DMS114 treated with DMSO at 0.1 percent for 48 hours (cell line): ENCODE measurements around the gene FAM120A.

Experiments
- DNase-seq: peaks from one replicate; lab custom pipeline; 2025; ENCODE audit not compliant: unreplicated experiment; lab: John Stamatoyannopoulos, UW

The FAM120A gene

GRCh38 chr9:93447655-93448054, 3.8 kb upstream of the FAM120A start:
- DNase-seq = no peak

GRCh38 chr9:93451849-93452709, 594 bp downstream of the FAM120A start:
- DNase-seq = no peak

GRCh38 chr9:93452710-93453046, 1.2 kb downstream of the FAM120A start:
- no peak for DNase-seq

DNA sequence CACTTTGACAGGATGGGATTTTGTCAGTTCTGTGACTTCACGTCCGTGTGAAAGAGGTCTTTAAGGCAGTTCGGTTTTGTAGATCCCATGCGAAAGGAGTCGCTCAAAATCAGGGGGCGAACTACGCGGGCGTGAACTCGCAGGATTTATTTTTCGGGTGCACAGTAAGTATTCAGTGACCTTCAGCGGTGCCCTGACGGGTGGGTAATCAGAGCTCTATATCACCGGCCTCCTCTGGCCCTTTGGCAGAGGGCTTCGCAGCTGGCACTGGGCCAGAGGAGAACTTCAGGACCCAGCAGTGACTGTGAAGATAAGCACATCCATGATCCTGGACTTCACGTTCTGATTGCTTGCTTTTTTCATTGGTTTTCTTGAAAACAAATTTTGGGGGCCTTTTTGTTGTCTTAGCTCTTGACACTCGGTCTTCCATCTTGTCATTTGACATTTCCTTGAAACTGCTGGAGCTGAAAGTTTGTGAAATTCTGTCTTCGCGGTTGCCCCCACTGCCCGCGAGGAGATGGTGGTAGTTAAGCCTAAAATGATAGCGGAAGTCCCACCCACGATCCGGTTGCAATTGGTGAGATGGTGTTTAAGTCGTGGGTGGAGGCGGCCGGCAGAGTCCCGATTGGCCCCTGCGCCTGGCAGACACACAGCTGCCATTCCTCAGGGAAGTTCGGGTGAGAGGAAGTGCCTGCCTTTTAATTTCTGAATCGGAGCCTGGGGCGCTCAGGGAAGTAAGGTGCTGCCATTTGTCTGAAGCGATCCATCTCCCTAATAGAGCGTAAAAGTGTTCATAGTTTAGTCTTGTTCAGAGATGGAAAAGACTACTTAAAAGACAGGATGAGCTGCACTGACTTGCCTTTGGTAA, 1.8 kb downstream of the FAM120A start, which contains the start of gene FAM120AOS:
Gene FAM120AOS (minus strand): TSS at position 535 of the 868 bp plus-strand sequence. CDS start 872 bp downstream, outside the sequence.
- peak; percentile 87 for DNase-seq

- DNase-seq = no peak
These were observed 4.5 kb downstream of the FAM120A start for GRCh38 chr9:93456022-93456421.

DNA sequence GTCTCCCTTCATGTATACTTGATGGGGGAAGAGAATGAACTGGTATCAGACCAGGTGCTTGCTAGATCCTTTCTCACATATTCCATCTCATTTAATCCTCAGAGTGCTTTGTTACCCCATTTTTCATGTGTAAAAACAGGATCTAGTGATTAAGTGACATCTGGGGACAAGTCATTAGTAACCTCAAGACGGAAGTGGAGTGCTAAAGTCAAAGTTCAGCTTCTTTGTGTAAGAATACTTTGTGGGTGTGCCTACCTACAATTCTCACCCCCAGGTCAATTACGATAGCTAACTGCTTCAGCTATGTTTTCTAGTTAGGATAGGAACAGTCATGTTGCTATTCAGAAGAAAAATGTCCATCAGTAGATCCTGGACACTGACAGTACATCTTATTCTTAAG, 5.0 kb downstream of the FAM120A start:
- DNase-seq = no peak

- no peak for DNase-seq
These were observed 5.5 kb downstream of the FAM120A start for GRCh38 chr9:93457006-93457405.

DNA sequence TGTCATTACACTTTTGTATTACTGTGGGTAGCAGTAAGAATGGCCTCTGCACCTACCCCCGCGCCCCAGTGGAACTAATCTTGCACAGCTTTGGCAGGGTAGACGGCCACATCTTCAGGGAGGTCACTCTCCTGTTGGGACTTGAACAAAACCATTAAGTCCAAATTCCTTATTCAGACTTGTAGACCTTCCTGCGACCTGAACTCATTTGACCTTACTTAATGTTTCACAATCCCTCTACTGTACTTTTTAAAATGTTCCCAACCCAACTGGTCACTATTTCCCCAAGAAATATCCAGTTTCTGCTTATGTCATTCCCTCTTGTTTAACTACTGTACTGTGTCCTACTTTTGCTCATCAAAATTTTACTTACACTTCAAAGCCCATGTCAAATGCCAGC, 7.2 kb downstream of the FAM120A start:
- DNase-seq = no peak

DNA sequence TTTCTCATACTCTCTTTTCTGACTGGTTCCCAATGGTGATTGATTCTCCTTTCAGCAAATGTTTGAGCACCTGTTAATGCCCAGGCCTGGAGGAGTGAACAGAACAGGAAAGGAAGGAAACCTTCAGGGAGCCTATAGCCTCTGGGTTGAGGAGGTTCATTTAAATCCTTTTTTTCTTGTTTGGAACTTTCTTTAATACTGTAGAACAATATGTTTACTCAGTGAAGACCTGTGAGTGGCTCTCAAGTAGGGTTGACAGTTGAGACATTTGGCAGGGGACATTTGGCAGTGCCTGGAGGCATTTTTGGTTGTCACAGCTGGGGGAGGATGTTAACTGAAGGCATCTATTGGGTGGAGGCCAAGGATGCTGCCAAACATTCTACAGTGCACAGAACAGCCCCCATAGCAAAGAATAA, 8.0 kb downstream of the FAM120A start:
- DNase-seq = no peak

GRCh38 chr9:93460689-93461413, 9.4 kb downstream of the FAM120A start:
- DNase-seq = no peak

- no peak for DNase-seq
These were observed 9.9 kb downstream of the FAM120A start for GRCh38 chr9:93461414-93461743.

- no peak for DNase-seq
These were observed 10.3 kb downstream of the FAM120A start for GRCh38 chr9:93461821-93462220.

GRCh38 chr9:93463638-93464248, 12.3 kb downstream of the FAM120A start:
- no peak for DNase-seq

GRCh38 chr9:93464395-93464794, 12.9 kb downstream of the FAM120A start:
- DNase-seq = no peak

- DNase-seq = no peak
These were observed 13.4 kb downstream of the FAM120A start for GRCh38 chr9:93464876-93465275.

GRCh38 chr9:93465855-93466254, 14.4 kb downstream of the FAM120A start:
- DNase-seq = no peak

- DNase-seq = no peak
These were observed 15.1 kb downstream of the FAM120A start for GRCh38 chr9:93466416-93467061.

DNA sequence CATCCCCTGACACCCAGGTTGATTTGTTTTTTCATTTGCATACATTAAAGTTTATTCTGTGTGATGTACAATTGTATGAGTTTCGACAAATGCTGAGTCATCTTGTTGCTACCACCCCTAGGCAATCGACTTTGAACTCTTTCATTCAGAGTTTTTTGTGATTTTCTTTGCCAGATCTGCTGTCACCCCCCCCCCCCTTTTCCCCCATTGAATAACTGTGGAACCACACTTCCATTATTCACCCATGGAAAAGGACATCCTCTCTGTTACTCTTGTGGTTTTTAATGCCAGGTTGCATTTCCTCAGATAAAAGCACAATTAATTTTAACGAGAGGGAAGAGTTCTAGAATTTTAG, 15.6 kb downstream of the FAM120A start:
- no peak for DNase-seq

GRCh38 chr9:93467462-93467861, 16.0 kb downstream of the FAM120A start:
- DNase-seq = no peak

DNA sequence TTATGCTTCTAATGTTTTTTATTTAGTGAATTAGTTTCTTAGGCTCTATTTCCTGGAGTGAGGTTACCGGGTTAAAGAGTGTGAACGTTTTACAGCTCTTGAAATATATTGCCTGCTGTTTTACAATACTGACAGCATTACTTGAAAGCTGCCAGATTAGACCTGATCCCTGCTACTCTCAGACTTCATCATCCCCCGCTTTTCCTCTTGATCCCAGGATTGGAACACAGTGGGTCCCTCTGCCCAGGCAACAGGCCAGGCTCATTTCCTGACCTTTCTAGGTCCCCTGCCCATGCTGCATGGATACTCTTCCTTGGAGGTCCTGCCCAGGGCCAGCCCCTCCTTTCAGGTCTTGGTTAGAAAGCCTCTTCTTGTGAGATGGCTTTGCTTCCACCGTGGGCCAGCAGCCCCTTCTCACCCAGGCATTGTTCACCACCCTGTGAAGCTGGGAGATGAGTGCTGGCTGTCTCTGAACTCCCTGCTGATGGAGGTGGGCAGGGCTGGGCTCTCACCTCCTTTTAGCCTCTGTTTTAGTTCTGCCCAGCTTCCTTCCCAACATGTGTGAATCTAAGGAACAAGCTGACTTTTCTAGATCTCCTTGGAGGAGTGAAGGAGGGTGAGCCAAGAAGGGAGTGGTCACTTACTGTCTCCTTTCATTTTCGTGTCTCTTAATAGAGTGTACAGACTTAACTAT, 17.4 kb downstream of the FAM120A start:
- no peak for DNase-seq
